ENCODE measurements around the gene TMEM88.

- no peak for TF ChIP-seq EZH2 (optimal IDR thresholded peaks at IDR 0.05; ENCODE audit: low read depth, low read length)
- no peak for TF ChIP-seq CTCF (IDR thresholded peaks at IDR 0.05; ENCODE audit: low read length)
- TF ChIP-seq EZH2phosphoT487 (IDR thresholded peaks at IDR 0.05; ENCODE audit: low read length) = no peak
Measured at GRCh38 chr17:7845359-7846062, 9.4 kb upstream of the TMEM88 start.
